ENCODE results near the gene FGGY. TPM values are rescaled to one million over a fixed set of nuclear protein-coding genes. Genes with fewer than 3 reads are reported as not detected.
A peak's percentile ranks its signal among the peaks of the same experiment; 100 is the strongest.
"Not testable (repeated sequence)": the region's sequence is repeated elsewhere in the genome, so short reads cannot be mapped to it uniquely, and the experiment has no call there.

FGGY gene
- total and polyA plus RNA-seq, 8 donors: 6.2 to 27.0 (median 16.0) TPM

- peaks cover 0 to 17% (median 8%) of the 10 kb centered on the region in 3 donors for H3K4me1 ChIP-seq
- DNase-seq (no peak), FAIRE-seq (no peak), ATAC-seq (no peak)
- WGBS, 2 donors: 75 to 82% methylated on average over 8 of the region's 8 CpGs
- no peaks in the 10 kb centered on the region for H3K36me3 ChIP-seq
- H3K27me3 ChIP-seq: no peaks in the 10 kb centered on the region
- no peak overlapping the region for H3K27ac ChIP-seq
- TF ChIP-seq, protein P1, sequence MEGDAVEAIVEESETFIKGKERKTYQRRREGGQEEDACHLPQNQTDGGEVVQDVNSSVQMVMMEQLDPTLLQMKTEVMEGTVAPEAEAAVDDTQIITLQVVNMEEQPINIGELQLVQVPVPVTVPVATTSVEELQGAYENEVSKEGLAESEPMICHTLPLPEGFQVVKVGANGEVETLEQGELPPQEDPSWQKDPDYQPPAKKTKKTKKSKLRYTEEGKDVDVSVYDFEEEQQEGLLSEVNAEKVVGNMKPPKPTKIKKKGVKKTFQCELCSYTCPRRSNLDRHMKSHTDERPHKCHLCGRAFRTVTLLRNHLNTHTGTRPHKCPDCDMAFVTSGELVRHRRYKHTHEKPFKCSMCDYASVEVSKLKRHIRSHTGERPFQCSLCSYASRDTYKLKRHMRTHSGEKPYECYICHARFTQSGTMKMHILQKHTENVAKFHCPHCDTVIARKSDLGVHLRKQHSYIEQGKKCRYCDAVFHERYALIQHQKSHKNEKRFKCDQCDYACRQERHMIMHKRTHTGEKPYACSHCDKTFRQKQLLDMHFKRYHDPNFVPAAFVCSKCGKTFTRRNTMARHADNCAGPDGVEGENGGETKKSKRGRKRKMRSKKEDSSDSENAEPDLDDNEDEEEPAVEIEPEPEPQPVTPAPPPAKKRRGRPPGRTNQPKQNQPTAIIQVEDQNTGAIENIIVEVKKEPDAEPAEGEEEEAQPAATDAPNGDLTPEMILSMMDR (IDR thresholded peaks at IDR 0.05): no peak
- intact Hi-C loops (cut with DNase I): no loop called here
- no peaks in the 10 kb centered on the region for H3K9me3 ChIP-seq
- H3K4me3 ChIP-seq: no peak overlapping the region
These were observed 257.2 kb downstream of the FGGY start for GRCh38 chr1:59554011-59554663.

DNA sequence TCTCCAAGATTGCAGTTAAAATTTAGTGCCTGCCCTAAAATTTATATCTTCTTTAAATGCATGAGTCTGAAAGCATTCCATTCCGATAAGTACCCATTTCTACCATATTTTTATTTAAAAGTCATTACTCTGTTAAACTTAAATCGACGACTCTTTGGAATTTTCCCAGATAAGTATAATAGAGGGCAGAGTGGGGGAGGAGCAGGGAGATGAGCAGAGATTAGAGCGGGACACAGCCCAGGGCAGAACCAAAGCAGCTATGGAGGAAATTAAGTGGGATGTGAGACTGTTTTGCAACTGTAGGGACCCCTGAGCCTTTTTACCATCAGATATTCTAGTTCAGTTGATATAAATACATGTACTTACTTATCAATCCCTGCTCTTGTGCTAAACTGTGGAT lies 257.9 kb downstream of the FGGY start:
- TF ChIP-seq, protein P1 (IDR thresholded peaks at IDR 0.05): no peak
- H3K4me3 ChIP-seq: no peak overlapping the region
- ATAC-seq (no peak), DNase-seq (no peak), FAIRE-seq (no peak)
- intact Hi-C loops (cut with DNase I): no loop called here
- H3K27me3 ChIP-seq: no peaks in the 10 kb centered on the region
- no peak overlapping the region for H3K27ac ChIP-seq
- H3K36me3 ChIP-seq: no peaks in the 10 kb centered on the region
- H3K9me3 ChIP-seq: no peaks in the 10 kb centered on the region
- H3K4me1 ChIP-seq: peaks cover 0 to 12% (median 2%) of the 10 kb centered on the region in 3 donors
- 67 to 71% methylated on average over 4 of the region's 4 CpGs for WGBS, 2 donors

- ATAC-seq (no peak), FAIRE-seq (no peak), DNase-seq (no peak)
- H3K27me3 ChIP-seq: no peaks in the 10 kb centered on the region
- TF ChIP-seq, protein P1 (IDR thresholded peaks at IDR 0.05): no peak
- no peak overlapping the region for H3K4me3 ChIP-seq
- intact Hi-C loops (cut with DNase I): no loop called here
- no peaks in the 10 kb centered on the region for H3K36me3 ChIP-seq
- H3K4me1 ChIP-seq: no peaks in the 10 kb centered on the region
- 91 to 95% methylated on average over 1 of the region's 1 CpG for whole genome bisulfite sequencing, 2 donors
- H3K9me3 ChIP-seq: no peaks in the 10 kb centered on the region
- H3K27ac ChIP-seq: peak overlapping the region in 2 of 4 donors; percentile 41 to 44
These were observed 259.5 kb downstream of the FGGY start for GRCh38 chr1:59556398-59556797.

DNA sequence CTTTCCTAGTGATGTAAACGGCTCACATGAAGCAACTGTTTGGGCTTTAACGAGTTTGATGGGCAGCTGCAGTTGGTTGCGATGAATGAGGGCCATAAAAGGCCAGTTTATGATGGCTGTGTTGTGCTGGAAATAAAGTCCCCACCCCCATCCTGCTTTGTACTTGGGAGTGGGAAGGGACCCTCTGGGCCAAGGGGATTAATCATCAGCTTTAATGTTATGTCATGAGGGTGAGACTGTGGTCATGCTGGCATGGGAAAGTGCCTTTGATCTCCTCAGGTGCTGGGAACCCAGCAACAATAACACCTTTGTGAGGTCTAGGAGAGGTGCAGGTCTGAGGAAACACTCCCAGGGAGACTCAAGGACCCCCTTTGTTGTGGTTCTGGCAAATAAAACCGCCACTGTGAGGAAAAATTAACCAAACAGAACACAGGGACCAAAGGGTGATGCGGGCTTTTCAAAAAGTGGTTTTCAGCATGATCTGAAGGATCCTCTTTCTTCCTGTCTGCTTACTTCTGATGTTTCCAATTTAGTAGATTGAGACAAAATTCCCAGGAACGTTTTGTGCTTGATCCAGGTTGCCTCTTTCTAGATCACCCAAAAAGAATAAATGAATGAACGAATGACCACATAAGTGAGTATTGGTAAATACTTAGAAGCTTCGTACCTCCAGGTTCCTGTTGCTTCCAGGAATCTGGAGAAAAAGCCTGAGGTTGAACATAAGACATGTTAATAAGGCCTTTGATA lies 260.1 kb downstream of the FGGY start:
- ATAC-seq: peak; percentile 63 to 87 (median 82)
- WGBS, 2 donors: 59 to 65% methylated on average over 8 of the region's 8 CpGs
- Histone ChIP-seq H3K4me3 (no peak overlapping the region), H3K27ac (peak overlapping the region in 2 of 4 donors; percentile 51 to 61), H3K9me3 (no peaks in the 10 kb centered on the region), H3K4me1 (no peaks in the 10 kb centered on the region), H3K36me3 (no peaks in the 10 kb centered on the region), H3K27me3 (no peaks in the 10 kb centered on the region)
- no peak for FAIRE-seq
- TF ChIP-seq, protein P1 (IDR thresholded peaks at IDR 0.05): no peak
- DNase-seq: peak in 3 of 6 donors; percentile 29 to 43 (median 41)
- intact Hi-C loops (cut with DNase I): no loop called here

DNA sequence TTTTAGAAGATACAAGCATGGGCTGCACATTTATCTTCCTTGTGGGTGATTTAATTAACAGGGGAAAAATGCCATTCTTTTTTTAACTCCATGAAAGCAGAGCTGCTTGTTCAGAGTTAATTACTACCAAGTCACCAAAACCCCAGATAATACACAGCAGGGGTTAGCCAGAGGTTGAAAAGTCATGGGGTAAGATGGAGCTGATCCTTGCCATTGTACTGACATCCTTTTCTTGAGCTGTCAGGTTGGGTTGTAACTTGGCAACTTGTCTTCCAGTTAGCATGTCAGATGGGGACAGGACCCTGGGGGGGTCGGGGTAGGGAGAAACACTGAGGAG lies 260.6 kb downstream of the FGGY start:
- H3K4me3 ChIP-seq: no peak overlapping the region
- ATAC-seq (no peak), DNase-seq (no peak), FAIRE-seq (no peak)
- H3K36me3 ChIP-seq: no peaks in the 10 kb centered on the region
- TF ChIP-seq, protein P1 (IDR thresholded peaks at IDR 0.05): no peak
- H3K27ac ChIP-seq: peak overlapping the region in 2 of 4 donors; percentile 51 to 61
- WGBS, 2 donors: 78 to 84% methylated on average over 1 of the region's 1 CpG
- no peaks in the 10 kb centered on the region for H3K4me1 ChIP-seq
- H3K27me3 ChIP-seq: no peaks in the 10 kb centered on the region
- intact Hi-C loops (cut with DNase I): no loop called here
- H3K9me3 ChIP-seq: no peaks in the 10 kb centered on the region

GRCh38 chr1:59558580-59558979 lies 261.7 kb downstream of the FGGY start:
- H3K27ac ChIP-seq; H3K36me3 ChIP-seq; H3K27me3 ChIP-seq; intact Hi-C loops (cut with DNase I); H3K9me3 ChIP-seq; ATAC-seq; DNase-seq; FAIRE-seq; H3K4me1 ChIP-seq; H3K4me3 ChIP-seq: not testable (repeated sequence)
- WGBS, 2 donors: 81 to 84% methylated on average over 3 of the region's 3 CpGs
